GM13977 (cell line): ENCODE measurements around the gene SAMD14.

Experiments used
- DNase-seq: peaks from one replicate; pipeline ENCODE4 v3.0.0; 2012; ENCODE audit warnings: low spot score
- in situ Hi-C: fragments of 300-500 bp; cut with MboI; formaldehyde crosslinking; loops from one replicate; pipeline ENCODE4 v1.12.0; 2022; ENCODE audit warnings: low sequenced_read_pairs, low pct_unique_long_range_greater_than_20kb, mixed read lengths, inconsistent platforms; ENCODE audit not compliant: unreplicated experiment
- TF ChIP-seq, protein P1 (sequence below): IDR thresholded peaks from 2 replicates; pipeline ENCODE4 v1.5.1; 2012; ENCODE audit warnings: mild to moderate bottlenecking, control low read depth; ENCODE audit not compliant: insufficient read depth; ENCODE audit errors: extremely low read depth, missing control alignments

SAMD14 gene

DNA sequence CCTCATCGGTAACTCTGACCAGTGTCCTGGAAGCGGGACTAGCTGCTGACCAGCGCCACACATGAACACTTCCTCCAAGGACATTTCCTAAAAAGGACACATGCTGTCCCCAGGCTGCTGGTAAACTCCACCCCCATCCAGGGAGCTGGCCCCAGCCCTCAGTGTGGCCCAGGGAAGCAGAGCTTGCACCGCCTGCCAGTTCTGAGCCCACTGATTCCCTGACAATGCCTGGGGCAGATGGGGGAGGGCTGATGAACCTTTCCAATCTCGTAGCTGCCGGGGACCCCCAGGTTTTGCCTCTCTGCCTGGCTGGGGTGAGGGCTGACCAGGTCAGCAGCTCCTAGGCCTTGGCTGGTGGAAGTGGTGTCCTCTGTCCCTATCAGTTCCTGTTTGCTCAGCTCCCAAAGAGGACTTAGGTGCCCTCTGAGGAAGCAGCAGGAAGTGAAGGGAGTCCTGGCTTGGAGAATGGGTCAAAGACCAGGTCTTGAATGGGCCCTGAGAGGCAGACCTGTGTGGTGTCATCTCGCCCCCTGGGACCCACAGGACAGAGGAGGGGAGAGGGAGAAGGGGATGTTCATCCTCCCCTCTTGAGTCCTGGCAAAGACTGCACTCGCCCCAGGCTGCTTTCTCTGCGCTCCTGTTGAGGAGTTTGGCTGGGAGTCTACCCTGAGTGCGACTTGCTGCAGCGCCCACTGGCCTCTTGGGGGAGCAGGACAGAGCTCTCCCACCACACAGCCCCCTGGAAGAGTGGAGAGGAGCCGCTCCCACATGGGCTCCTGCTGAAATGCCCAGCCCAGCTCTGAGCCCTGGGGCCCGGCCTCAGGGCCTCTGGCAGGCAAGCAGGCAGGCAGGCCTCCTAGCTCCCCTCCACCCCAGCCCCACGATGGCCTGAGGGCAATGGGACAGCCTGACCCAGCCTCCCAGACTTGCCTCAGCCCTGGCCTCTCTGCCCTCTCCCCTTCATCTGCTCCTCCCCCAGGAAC, 18.0 kb downstream of the SAMD14 start:
- TF ChIP-seq, protein P1, sequence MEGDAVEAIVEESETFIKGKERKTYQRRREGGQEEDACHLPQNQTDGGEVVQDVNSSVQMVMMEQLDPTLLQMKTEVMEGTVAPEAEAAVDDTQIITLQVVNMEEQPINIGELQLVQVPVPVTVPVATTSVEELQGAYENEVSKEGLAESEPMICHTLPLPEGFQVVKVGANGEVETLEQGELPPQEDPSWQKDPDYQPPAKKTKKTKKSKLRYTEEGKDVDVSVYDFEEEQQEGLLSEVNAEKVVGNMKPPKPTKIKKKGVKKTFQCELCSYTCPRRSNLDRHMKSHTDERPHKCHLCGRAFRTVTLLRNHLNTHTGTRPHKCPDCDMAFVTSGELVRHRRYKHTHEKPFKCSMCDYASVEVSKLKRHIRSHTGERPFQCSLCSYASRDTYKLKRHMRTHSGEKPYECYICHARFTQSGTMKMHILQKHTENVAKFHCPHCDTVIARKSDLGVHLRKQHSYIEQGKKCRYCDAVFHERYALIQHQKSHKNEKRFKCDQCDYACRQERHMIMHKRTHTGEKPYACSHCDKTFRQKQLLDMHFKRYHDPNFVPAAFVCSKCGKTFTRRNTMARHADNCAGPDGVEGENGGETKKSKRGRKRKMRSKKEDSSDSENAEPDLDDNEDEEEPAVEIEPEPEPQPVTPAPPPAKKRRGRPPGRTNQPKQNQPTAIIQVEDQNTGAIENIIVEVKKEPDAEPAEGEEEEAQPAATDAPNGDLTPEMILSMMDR, result no peak
- no peak for DNase-seq
- in situ Hi-C loops, result no loop called here

DNA sequence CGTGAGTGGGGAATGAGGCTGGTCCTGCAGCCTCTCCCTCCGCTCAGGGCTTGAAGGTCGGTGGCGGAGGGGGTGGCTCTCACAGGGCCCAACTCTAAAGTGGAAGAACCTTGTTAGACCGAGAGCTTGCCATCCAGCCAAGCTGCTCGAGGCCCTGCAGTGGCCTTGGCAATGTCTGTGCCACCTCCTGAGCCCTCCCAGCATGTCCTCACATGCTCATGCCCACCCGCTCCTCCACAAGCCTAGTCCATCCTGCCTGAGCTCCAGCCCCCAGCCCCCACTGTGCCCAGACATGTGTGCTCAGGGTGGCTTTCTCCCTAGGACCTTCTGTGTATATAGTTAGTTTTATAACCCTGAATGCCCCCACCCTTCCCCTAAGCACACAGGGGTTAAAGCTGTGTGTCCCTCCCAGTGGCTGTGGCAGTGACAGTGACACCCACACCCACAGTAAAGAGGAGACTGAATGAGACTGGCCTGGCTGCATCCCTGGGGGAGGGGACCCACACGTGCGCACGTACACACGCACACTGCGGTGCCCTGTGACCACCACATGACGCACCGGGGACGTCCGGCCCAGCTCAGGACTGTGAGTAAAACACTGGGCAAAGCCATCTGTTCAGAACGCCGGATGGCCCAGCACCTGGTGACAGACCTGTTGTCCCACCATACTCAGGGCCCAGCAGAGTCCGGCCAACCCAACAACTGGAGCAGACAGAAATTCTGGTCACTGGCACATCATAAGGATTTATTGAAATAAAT, 19.2 kb downstream of the SAMD14 start:
- DNase-seq, result no peak
- in situ Hi-C loops, result no loop called here
- TF ChIP-seq, protein P1, result no peak

DNA sequence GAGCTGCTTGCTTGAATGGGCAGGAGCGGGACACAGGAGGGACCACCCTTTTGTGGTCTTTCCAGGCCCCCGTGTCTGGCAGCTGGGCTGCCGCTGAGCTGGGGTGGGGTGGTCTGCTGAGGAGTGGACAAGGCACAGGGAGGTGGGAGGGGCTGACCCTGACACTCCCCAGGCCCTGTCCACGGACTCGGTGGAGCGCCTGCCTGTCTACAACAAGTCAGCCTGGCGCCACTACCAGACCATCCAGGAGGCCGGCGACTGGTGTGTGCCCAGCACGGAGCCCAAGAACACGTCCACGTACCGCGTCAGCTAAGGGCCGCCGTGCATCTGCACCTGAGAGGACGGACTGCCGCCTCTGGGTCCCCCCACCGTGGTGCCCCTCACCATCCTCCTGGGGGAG, 20.2 kb downstream of the SAMD14 start:
- no peak for DNase-seq
- TF ChIP-seq, protein P1, result no peak
- in situ Hi-C loops, result no loop called here

DNA sequence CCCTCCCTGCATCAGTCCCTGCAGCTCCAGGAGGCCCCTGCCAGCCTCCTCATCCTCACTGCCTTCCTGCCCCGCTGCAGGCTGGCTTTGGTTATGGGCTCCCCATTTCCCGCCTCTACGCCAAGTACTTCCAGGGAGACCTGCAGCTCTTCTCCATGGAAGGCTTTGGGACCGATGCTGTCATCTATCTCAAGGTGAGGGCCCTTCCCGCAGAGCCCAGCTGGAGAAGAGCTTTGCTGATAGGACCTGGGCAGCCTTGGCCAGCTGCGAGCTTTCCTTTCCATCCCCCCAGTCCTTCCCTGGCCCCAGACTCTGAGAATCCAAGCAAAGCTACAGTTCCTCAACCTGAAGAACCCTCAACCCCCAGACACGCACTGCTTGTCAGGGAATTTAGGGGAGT, 20.8 kb downstream of the SAMD14 start:
- TF ChIP-seq, protein P1, result no peak
- in situ Hi-C loops, result no loop called here
- no peak for DNase-seq

DNA sequence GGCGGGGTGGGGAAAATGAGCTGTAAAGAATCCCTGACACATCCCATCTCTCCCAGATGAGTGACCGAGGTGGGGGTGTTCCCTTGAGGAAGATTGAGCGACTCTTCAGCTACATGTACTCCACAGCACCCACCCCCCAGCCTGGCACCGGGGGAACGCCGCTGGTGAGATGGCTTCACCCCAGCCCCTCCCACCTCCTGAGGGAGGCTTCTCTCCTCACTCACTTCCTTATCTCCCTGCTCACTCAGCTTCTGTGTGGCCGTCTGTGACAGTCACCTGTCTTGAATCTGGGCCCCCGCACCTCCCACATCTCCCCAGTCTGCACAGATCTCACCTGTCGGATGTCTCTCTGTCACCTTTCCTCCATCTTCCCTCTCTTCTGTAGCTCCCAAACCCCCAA, 21.4 kb downstream of the SAMD14 start:
- in situ Hi-C loops, result no loop called here
- no peak for DNase-seq
- TF ChIP-seq, protein P1, result no peak

DNA sequence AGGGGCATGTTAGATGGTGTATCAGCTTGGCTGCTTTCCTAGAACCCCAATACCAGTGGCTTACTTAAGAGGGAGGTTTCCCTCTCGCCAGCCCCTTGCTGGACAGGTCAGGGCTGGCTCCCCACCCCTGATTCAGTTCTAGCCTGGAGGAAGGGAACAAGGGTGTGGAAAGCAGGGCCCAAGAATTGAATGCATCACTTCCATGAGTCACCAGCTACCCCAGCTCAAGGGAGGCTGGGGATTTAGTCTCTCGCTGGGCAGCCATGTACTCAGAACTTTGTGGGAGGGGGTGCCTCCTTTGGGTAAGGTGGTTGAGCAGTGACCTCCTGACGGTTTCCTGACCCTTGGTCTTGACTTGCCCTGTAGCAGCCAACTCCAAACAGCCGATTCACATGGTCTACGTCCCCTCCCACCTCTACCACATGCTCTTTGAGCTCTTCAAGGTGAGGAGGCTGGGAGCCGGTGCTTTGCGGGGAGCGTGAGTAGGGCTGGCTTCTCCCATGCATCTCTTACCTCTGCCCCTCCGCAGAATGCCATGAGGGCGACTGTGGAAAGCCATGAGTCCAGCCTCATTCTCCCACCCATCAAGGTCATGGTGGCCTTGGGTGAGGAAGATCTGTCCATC, 22.1 kb downstream of the SAMD14 start:
- DNase-seq, result no peak
- TF ChIP-seq, protein P1, result no peak
- in situ Hi-C loops, result no loop called here
